GM21576 (cell line): Measurements from ENCODE around the gene HDAC11.

Experiments
- ATAC-seq: cut with Tn5 transposase; IDR thresholded peaks from one replicate; pipeline ENCODE4 v1.9.1; 2021; ENCODE audit warnings: mild to moderate bottlenecking, moderate library complexity; ENCODE audit not compliant: unreplicated experiment

The HDAC11 gene

GRCh38 chr3:13539671-13540070 lies 59.6 kb downstream of the HDAC11 start:
- ATAC-seq = no peak

GRCh38 chr3:13540297-13540995 lies 60.3 kb downstream of the HDAC11 start:
- no peak for ATAC-seq

- no peak for ATAC-seq
Measured at GRCh38 chr3:13541691-13542090, 61.6 kb downstream of the HDAC11 start.

GRCh38 chr3:13542142-13542541 lies 62.0 kb downstream of the HDAC11 start:
- ATAC-seq = no peak

GRCh38 chr3:13543253-13543652 lies 63.1 kb downstream of the HDAC11 start:
- no peak for ATAC-seq

- no peak for ATAC-seq
Measured at GRCh38 chr3:13544293-13544831, 64.3 kb downstream of the HDAC11 start.

- ATAC-seq = no peak
Measured at GRCh38 chr3:13544951-13545651, 65.0 kb downstream of the HDAC11 start.

- ATAC-seq = no peak
Measured at GRCh38 chr3:13545952-13546454, 65.9 kb downstream of the HDAC11 start.

GRCh38 chr3:13546667-13547171 lies 66.6 kb downstream of the HDAC11 start:
- no peak for ATAC-seq

- no peak for ATAC-seq
Measured at GRCh38 chr3:13547591-13548371, 67.7 kb downstream of the HDAC11 start.

- no peak for ATAC-seq
Measured at GRCh38 chr3:13548696-13549622, 68.9 kb downstream of the HDAC11 start, which contains the start of gene FBLN2. TSS of gene FBLN2 (plus strand) at chr3:13549125. CDS start at chr3:13570356, 21,231 bp downstream.

- no peak for ATAC-seq
Measured at GRCh38 chr3:13549623-13550422, 69.7 kb downstream of the HDAC11 start.

- no peak for ATAC-seq
Measured at GRCh38 chr3:13550423-13550690, 70.3 kb downstream of the HDAC11 start.

GRCh38 chr3:13550791-13551360 lies 70.8 kb downstream of the HDAC11 start:
- ATAC-seq = no peak

GRCh38 chr3:13552857-13553652 lies 72.9 kb downstream of the HDAC11 start:
- ATAC-seq = no peak

GRCh38 chr3:13553686-13554085 lies 73.6 kb downstream of the HDAC11 start:
- ATAC-seq = no peak

- no peak for ATAC-seq
Measured at GRCh38 chr3:13555753-13556152, 75.6 kb downstream of the HDAC11 start.
